GOT3 (cell line): ENCODE measurements around the gene ATP13A4.
"Not testable (repeated sequence)": the region's sequence is repeated elsewhere in the genome, so short reads cannot be mapped to it uniquely, and the experiment has no call there.

Source experiments
- DNase-seq: peaks from one replicate; lab custom pipeline; 2025; ENCODE audit warnings: mixed read lengths; lab: John Stamatoyannopoulos, UW

ATP13A4 gene

GRCh38 chr3:193560870-193561269, 6.2 kb upstream of the ATP13A4 start:
- no peak for DNase-seq

DNA sequence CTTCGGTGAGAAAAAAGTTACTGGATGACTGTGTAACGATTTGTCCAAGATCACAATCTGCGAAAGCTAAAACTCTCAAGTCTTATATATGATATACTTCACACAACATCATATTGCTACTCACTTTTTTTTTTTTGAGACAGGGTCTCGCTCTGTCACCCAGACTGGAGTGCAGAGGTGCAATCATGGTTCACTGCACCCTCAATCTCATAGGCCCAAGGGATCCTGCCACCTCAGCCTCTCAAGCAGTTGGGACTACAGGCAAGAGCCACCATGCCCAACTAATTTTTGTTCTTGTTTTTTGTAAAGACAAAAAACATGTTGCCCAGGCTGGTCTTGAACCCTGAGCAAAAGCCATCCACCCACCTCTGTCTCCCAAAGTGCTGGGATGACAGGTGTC, 5.4 kb upstream of the ATP13A4 start:
- no peak for DNase-seq

DNA sequence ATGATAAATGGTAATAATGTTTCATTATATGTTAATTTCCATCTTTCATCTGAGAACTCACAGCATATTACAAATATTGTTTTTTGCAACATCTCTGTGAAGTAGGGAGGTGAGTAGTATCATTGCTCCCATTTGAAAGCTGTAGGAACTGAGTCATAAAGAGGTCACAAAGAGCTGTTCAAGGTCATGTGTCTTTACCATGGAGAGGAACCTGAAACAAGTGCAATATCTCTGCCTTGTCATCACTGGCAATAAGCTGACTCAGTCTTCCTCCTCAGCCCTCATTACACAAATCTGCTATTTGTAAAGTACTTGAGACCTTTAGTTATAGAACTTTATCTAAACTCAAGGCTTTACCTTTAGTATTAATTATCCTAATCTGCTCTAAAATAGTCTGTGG, 4.4 kb upstream of the ATP13A4 start:
- DNase-seq: no peak

GRCh38 chr3:193556841-193557240, 2.1 kb upstream of the ATP13A4 start:
- no peak for DNase-seq

DNA sequence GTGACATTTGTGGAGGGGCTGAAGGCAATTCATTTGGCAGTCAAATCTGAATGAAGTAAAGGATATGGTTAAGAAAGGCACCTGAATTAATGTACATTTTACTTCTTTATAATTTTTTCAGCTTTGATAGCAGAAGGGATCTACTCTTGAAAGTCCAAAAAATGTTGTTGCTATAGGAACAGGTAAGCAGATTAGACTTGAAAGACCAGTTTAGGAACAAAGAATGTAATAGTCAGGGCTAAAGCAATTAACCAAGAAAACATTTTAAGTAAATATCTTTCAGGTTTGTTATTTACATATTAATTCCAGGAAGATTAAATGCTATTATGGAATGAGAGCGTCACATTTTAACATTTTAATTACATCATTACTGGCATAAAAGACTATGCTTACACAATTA, 1.1 kb downstream of the ATP13A4 start:
- no peak for DNase-seq

- no peak for DNase-seq
Observed at GRCh38 chr3:193552923-193553322, 1.8 kb downstream of the ATP13A4 start.

- DNase-seq: no peak
Observed at GRCh38 chr3:193548406-193548805, 6.3 kb downstream of the ATP13A4 start.

DNA sequence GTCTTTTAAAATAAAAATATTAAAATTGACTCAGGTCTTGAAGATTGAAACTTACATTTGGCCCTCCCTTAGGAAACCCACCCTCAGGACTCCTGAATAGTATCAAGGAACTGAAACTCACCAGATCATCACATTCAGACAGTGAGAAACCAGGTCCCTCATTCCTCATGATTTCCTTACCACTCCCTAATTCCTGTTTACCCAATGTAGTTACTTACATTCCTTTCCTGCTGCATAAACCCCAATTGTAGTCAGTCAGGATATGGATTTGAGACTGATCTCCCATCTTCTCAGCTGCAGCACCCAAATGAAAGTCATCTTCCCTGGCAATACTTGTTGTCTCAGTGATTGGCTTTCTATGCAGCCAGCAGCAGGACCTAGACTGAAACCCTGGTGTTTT, 8.6 kb downstream of the ATP13A4 start:
- DNase-seq: no peak

- DNase-seq: no peak
Observed at GRCh38 chr3:193545304-193545703, 9.4 kb downstream of the ATP13A4 start.

DNA sequence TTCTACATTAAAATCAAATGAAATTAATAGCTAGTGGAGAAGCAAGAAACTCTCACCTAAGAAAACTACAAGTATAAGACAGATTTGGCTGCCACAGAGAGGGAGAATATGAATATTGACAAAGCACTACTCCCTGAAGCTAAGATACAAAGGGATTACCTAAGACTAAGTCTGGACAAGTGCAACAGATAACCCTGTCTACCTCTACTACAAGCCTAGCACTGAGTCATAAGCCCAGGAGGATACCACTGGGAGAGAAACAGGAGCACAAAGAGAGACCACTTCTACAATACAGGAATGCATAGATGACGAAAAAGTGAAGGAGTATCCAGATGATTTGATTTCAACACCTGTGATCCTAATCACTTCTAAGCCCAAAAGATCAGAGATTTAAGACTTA, 10.4 kb downstream of the ATP13A4 start:
- no peak for DNase-seq

- no peak for DNase-seq
Observed at GRCh38 chr3:193530231-193531165, 24.2 kb downstream of the ATP13A4 start.

DNA sequence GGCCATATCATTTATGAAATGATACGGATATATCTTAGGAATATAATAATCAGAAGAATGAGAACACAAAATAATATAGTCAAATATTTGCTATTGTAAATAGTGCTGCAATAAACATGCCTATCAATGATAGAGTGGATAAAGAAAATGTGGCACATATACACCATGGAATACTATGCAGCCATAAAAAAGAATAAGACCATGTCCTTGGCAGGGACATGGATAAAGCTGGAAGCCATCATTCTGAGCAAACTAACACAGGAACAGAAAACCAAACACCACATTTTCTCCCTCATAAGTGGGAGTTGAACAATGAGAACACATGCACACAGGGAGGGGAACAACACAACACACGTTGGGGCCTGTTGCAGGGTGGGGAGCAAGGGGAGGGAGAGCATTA, 28.6 kb downstream of the ATP13A4 start:
- DNase-seq: not testable (repeated sequence)

DNA sequence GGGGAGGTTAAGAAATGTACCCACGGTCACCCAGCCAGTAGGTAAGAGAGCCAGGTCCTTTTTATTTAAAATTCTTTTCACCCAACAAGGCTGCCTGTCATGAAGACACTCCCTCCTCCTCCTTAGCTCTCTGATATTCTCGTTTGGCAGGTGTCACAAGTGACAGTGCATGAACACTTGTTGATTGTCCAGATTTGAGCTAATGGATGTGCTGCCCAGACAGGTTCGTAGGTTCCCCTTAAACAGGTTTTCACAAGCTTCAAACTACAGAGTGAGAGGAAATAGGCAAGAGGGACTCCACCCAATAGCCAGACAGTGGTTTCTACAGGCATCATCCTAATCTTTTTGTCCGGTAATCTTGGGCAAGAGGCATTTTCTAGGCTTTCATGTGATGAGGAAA, 32.2 kb downstream of the ATP13A4 start:
- no peak for DNase-seq

GRCh38 chr3:193520738-193521137, 34.0 kb downstream of the ATP13A4 start:
- DNase-seq: no peak

- no peak for DNase-seq
Observed at GRCh38 chr3:193515966-193516365, 38.7 kb downstream of the ATP13A4 start.

- no peak for DNase-seq
Observed at GRCh38 chr3:193510154-193510553, 44.5 kb downstream of the ATP13A4 start.

DNA sequence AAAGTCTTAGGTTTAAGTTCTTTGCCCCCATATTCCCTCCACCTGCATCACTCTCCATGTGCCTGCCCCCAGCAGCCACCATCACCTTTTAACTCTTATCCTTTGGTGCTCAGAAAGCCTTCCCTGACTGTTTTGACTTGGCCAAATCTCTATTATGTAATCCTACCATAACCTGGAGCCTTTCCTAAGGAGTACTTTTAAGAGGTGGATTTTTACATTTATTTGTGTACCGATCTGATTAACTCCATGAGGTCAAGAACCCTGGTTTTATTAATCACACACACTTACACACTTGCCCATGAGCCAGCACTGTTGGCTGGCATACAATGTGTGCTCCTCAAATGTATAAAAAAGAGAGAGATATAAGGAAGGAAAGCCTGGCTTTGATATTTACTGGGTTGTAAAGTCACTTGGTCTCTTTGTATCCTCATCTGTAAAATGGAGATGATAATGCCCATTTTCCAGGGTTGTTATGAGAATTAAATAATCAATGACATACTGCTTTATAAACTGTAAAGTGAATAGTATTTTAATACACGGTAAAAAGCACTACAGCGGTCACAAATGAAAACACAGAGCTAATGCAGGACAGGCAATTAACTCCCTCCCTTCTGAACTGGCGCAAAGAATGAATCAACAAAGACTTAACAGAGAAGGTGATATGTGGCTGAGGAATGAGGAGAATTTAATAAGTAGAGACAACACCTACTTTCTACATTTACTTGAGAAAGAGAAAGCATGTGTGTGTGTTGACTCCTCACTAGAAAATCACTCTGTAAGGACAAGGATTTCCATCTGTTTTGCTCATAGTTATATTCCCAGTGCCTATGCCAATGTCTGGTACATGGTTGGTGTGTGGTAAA, 45.4 kb downstream of the ATP13A4 start:
- DNase-seq: no peak

DNA sequence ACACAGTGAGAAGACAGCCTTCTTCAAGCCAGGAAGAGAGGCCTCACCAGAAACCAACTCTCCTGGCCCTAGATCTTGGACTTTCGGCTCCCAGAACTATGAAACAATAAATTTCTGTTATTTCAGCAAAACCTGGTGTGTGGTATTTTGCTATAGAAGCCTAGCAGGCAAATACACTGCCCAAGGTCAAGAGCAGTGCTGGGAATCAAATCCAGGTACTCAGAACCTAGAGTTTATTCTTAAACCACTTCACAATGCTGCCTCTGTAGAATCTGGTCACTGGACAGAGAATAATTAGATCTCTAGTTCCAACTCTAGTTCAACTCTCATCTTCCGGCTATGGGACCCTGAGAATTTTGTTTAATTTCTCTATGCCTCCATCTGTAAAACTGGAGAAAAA, 46.6 kb downstream of the ATP13A4 start:
- DNase-seq: no peak

- DNase-seq: no peak
Observed at GRCh38 chr3:193507566-193507965, 47.1 kb downstream of the ATP13A4 start.

- no peak for DNase-seq
Observed at GRCh38 chr3:193506921-193507320, 47.8 kb downstream of the ATP13A4 start.

GRCh38 chr3:193502871-193503270, 51.8 kb downstream of the ATP13A4 start:
- no peak for DNase-seq

DNA sequence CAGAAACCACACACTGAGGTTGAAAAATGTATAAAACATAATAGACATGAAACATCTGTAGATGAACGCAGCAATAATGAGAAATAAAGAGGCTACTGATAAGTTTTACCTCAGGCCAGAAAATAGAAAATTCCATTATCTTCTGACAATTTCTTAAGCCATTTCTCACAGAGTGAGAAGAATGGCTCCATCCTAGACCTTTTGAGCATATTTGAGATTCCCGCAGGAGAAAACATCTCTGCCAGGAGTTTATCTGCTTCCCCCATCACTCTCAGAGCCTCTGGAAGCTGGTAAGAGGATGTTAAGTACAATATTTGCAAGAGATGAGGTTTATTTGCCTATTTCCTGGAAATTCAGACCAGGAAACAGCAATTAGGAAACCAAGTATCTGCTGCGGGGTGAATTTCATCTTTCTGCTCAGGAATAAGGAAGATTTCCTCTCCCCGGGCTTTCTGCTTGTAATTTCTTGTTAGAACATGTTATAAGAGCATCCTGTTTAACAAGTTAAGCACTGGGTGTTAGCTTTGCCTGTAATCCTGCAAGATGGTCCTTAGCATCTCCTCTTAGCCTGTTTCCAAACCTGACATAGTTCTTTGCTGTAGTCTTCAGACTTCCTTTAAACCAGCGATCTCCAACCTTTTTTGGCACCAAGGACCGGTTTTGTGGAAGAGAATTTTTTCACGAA, 54.8 kb downstream of the ATP13A4 start:
- no peak for DNase-seq
